GM21737 (cell line): ENCODE results near the gene SLC39A6.
"Not testable (repeated sequence)": the region's sequence is repeated elsewhere in the genome, so short reads cannot be mapped to it uniquely, and the experiment has no call there.

Experiments
- ATAC-seq: cut with Tn5 transposase; IDR thresholded peaks from one replicate; pipeline ENCODE4 v1.9.1; 2021; ENCODE audit warnings: mild to moderate bottlenecking, moderate library complexity; ENCODE audit not compliant: unreplicated experiment

SLC39A6 gene

DNA sequence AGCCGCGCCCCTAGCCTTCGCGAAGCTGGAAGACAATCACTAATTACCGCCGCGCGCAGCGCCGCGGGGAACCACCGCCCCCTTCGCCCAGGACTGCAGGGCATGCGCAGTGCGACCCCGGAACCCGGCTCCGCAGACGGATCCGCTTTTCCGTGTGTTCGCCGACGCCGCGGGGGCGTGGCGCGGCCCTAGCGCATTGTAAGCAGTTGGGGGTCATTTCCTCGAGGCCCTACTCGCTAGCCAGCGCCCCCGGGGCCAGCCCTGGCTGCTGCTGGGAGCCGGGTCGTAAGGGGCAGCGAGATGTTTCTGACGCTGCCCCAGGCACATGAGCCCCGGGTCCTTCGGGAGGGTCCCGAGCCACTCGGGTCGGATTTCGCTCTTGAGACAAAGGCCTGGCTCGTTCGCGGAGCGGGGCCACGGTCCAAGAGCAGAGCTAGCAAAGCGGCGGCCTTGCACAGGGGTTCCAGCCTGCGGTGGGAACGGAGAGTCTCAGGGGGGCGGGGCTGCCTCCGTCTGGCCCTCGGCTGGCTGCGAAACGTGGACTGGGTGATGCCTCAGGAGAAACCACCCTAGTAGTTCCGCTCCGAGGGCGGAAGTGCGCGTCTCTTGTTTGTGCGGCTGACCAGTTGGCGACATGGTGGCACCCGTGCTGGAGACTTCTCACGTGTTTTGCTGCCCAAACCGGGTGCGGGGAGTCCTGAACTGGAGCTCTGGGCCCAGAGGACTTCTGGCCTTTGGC, at the start of gene SLC39A6, which contains the start of gene ELP2:
Gene SLC39A6, minus strand, starts transcription at position 41 of the 739 bp plus-strand sequence. CDS start 2,333 bp downstream, outside the sequence.
Gene ELP2, plus strand, starts transcription at position 600 of the 739 bp plus-strand sequence. Its CDS starts 35 bp downstream, at position 635.
- peak; percentile 83 for ATAC-seq

DNA sequence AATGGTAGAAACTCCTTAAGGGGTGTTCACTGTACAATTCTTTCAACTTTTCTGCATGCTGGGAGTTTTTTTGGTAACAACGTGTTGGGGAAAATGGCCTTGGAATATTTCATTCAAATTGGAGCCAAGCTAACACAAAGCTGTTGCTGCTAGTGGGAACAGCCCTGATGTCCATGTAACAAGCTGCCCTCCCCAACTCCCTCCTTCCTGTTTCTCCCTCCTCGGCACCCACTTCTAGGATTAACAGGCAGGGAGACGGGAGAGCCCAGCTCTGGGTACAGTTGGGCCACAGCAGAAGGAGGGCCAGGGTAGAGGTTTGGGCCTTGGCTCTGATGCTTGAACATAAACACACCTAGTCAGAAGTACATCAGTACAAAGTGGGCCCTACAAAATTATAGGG, 48.8 kb upstream of the SLC39A6 start:
- no peak for ATAC-seq

GRCh38 chr18:36176711-36177110, 47.6 kb upstream of the SLC39A6 start:
- no peak for ATAC-seq

DNA sequence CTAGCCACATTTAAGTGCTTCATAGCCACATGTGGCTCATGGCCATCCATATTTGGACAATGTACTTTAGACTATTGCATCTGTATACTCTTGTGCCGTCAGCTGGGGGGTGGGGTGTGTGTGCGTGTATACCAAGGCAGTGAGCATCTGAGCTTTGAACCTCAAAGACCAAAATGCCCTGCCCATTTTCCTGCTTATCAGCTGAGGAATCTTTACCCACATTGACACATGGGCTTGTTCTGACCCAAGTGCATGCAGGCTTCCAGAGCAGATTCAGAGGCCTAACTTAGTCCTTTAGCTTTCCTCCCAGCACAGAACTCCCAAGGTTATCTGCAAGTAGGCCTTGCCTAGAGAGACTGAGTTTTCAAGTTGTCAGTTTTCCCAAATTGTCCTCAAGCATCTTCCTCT, 47.0 kb upstream of the SLC39A6 start:
- no peak for ATAC-seq

DNA sequence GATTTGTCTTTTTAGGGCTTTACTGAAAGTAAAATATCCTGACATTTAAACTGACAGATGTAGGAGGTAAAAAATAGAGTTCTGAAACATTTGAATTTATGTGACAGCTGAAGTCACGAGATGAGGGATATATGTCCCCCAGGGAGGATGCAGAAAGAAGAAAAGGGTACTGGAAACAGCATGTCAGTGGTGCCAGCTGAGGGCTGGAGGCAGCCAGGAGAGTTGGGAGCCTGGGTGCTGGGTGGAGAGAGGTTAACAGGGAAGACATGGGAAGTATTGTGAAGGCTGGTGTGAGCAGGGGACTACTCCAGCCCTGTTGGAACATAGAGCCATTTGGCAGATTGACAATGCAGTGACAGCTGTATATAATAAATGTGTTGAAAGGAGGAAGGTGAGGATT, 46.3 kb upstream of the SLC39A6 start:
- no peak for ATAC-seq

DNA sequence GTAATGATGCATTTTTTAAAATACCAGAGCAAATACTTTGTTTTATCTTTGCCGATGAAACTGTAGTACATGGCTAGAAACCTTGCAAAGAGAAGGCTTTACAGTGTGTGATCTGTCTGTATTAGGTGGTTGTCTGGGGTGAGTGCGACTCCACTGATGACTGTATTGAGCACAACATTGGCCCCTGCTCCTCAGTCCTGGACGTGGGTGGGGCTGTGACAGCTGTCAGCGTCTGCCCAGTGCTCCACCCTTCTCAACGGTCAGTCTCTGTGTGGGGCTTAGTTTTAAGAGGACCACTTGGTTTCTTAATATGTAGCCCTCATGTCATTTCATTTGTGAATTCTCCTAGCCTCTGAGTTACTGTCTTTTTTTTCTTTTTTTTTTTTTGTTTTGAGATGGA, 40.8 kb upstream of the SLC39A6 start:
- ATAC-seq: no peak

GRCh38 chr18:36168296-36168695, 39.2 kb upstream of the SLC39A6 start:
- not testable (repeated sequence) for ATAC-seq

DNA sequence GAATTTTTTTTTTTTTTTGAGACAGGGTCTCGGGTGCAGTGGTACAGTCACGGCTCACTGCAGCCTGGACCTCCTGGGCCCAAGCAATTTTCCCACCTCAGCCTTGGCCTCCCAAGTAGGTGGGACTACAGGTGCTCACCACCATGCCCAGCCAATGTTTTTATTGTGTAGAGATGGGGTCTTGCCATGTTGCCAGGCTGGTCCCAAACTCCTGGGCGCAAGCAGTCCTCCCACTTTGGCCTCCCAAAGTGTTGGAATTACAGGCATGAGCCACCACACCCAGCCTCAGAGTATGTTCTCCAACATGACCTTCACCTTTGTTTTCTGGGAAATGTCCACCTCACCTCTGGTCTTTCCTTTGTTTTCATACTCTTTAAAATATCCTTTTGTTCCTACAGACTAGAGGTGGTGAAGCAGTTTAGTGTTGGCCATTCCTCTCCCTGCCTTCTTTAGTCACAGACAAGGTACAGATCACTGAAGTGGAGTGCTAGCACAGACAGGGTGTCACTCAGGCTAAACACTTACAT, 38.6 kb upstream of the SLC39A6 start:
- ATAC-seq: no peak

DNA sequence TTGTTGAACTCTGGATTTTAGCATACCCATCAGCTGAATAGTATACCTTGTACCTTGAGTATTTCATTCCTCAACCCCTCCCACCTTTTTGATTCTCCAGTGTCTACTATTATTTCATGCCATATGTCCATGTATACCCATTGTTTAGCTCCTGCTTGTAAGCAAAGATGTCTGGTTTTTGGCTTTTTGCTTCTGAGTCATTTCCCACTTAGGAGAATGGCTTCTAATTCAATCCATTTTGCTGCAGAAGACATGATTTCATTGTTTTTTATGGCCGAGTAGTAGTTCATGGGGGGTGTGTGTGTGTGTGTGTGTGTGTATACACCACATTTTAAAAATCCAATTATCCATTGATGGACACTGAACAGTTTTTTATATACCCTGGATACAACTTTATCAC, 33.8 kb upstream of the SLC39A6 start:
- ATAC-seq: no peak

GRCh38 chr18:36160959-36161371, 31.8 kb upstream of the SLC39A6 start:
- no peak for ATAC-seq

GRCh38 chr18:36158266-36158867, 29.2 kb upstream of the SLC39A6 start:
- ATAC-seq: no peak

DNA sequence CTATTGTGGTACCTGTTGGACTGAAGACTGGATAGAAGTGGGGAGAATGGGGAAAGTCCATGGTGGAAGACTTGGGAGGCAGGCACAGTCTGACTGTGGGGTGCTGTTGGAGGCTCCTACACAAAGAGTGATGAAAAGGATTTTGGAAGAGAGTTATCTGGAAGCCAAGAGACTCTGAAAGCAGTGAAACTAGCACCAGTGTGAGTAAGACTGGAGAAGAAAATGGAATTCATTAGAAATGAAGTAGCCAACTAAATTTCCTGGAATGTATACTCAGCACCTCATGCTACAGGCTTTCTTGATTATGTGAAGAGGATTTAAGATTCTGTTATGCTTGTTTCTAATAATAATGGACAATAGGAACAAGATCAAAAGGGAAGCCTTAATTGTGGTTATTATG, 28.3 kb upstream of the SLC39A6 start:
- no peak for ATAC-seq

- no peak for ATAC-seq
Observed at GRCh38 chr18:36155851-36156757, 27.0 kb upstream of the SLC39A6 start.

DNA sequence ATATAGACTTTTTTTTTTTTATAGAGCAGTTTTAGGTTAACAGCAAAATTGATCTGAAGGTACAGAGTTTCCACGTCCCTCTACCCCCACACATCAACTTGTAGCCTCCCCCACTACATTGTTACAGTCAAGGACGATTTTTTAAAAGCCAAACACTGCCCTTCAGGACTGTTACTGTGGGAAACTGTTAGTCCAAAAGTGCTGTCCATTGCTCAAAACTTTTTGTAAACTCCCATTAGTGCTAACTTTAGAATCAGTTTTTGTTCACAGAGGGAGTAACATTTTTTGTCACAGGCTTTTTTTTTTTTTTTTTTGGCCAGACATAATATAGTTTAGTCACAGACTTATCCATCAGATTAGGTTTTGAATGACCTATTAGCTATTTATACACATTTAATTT, 24.6 kb upstream of the SLC39A6 start:
- ATAC-seq: no peak

GRCh38 chr18:36153203-36153602, 24.1 kb upstream of the SLC39A6 start:
- no peak for ATAC-seq

DNA sequence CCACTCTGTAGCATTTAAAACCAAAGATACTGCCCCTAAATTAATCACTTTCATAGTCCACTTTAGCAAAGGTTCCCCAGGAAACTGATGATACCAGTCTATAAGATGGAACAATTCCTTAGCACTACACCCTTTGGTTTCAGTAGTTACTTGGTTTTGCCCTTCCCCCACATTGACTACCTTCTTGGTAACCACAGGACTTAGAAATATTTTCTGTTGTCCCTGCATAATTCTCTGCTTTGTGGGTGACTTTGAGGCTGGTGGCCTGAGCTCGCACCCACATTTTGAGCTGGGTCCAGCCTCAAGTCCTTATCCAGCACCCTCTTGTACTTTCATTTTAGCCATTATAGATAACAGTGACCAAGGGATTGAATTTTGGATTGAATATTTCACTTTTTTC, 23.6 kb upstream of the SLC39A6 start:
- ATAC-seq: no peak

DNA sequence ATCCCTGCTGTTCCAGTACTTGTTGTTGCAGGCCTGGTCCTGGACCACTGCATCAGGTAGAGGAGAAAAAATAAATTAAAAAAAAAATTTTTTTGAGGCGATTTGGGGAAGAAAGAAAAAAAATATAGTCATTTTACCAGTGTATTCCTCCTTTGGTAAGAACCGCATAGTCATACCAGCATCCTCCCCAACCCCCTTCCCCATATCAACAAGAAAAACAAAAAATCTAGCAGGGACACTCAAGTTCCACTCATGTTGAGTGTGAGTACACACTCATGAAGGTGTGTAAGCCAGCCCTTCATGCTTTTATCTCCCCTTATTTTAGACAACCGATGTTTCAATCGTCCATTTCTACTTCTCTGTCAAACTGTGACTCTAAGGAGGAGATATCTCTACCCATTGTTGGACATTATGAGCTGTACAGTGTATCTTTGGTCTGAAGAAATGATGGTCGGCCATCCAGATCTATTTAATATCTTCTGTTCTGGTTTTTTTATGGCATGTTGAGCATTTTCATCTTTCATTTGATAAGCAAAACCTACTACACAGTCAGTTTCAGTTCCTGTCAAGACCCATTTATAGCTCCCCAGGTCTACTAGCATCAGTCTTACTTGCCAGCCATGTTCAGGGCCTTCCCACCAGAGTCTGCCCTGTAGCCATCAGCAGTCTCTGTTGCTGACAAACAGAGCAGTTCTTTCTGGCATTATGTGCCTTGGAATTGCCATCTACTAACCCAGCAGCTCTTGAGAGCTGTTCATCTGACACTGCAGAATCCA, 20.6 kb upstream of the SLC39A6 start:
- peak; percentile 88 for ATAC-seq

- ATAC-seq: no peak
Observed at GRCh38 chr18:36143391-36143790, 14.3 kb upstream of the SLC39A6 start.

- no peak for ATAC-seq
Observed at GRCh38 chr18:36142751-36143150, 13.6 kb upstream of the SLC39A6 start.

DNA sequence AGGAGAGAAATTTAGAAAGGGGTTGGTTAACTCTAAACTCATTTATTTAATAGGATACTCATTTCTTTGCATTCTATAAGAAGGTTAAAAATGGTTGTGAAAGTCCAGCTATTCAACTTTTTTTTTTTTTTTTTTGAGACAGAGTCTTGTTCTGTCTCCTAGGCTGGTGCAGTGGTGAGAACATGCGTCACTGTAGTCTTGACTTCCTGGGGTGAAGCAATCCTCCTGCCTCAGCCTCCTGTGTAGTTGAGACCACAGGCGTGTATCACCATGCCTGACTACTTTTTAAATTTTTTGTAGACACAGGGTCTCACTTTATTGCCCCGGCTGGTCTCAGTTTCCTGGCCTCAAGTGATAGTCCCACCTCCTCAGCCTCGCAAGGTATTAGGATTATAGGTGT, 12.4 kb upstream of the SLC39A6 start:
- ATAC-seq: no peak
